Measurements from ENCODE around the gene ENPP1.

- TF ChIP-seq RAD21 (CRISPR knock-in tag; conservative IDR thresholded peaks at IDR 0.05 in 1 of 2, IDR thresholded peaks at IDR 0.05 in 1 of 2) (no peak), CTCF (IDR thresholded peaks at IDR 0.05 in 2 of 3, conservative IDR thresholded peaks at IDR 0.05 in 1 of 3; ENCODE audit: insufficient read depth in 2 of 3, low read depth in 1 of 3, low read length in 3 of 3) (no peak), SLC30A9 (CRISPR knock-in tag; IDR thresholded peaks at IDR 0.05) (no peak)
Measured at GRCh38 chr6:131769385-131770141, 38.3 kb upstream of the ENPP1 start.

All from K562 (cell line).